Right ventricle myocardium inferior (tissue), 1 donor: ENCODE data around the gene KIF11. TPM values are rescaled to one million over a fixed set of nuclear protein-coding genes. Genes with fewer than 3 reads are reported as not detected.
"Not testable (repeated sequence)": the region's sequence is repeated elsewhere in the genome, so short reads cannot be mapped to it uniquely, and the experiment has no call there.

ENCODE experiments used
- ATAC-seq: fragments of 200-7000 bp; cut with Tn5 transposase; one replicate; pipeline ENCODE4 v1.9.1; 2020; ENCODE audit warnings: mild to moderate bottlenecking, moderate library complexity
- DNase-seq: peaks from one replicate; pipeline ENCODE4 v3.0.0; 2021; ENCODE audit errors: missing footprints
- intact Hi-C: fragments of 100-400 bp; cut with DNase I; formaldehyde crosslinking; loops from one replicate; pipeline ENCODE4 v1.11.0; 2022
- long read RNA-seq: library from polyadenylated mRNA; unstranded; transcript quantifications from one replicate; pipeline ENCODE4 v2.0.0, GENCODE V29; 2021
- total RNA-seq: library from RNA; stranded (reverse); fragmentation: NEBNext Ultra II Directional; extraction: Animal tissue kit (Norgen Biotek cat#: 25700); gene quantifications from one replicate; pipeline ENCODE4 v1.2.1, GENCODE V29; 2021
- donor health status: DM: no; HTN: yes; CAD: no; lungs with severe emphysema.

The KIF11 gene
- total RNA-seq: 1.1 TPM
- long read RNA-seq: 0 reads

DNA sequence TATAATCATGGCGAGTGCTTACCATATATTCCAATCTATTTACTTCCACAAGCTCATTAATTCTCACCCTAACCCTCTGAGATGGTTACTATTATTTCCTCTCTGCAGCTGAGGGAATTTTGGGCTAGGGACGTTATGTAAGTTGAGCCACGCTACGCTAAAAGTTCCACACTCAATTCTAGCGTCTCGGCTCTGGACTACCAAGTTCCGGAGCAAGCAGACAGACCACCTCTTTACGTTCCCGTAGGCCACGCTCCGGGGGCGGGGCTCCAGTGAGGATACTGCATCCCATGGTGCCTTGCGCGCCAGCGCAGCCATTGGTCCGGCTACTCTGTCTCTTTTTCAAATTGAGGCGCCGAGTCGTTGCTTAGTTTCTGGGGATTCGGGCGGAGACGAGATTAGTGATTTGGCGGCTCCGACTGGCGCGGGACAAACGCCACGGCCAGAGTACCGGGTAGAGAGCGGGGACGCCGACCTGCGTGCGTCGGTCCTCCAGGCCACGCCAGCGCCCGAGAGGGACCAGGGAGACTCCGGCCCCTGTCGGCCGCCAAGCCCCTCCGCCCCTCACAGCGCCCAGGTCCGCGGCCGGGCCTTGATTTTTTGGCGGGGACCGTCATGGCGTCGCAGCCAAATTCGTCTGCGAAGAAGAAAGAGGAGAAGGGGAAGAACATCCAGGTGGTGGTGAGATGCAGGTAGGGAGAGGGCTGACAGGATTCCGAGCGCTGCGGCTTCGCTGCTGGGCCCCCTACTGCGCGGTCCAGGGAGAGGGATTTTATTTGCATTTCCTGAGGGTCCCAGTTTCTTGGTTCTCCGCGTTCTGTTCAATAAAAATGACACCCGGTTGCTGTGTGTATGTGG, at the start of gene KIF11:
Gene KIF11, plus strand, starts transcription at position 370 of the 858 bp plus-strand sequence. Its CDS starts 246 bp downstream, at position 616.
- intact Hi-C loops: loop anchor here (5.0 kb wide), 3 partner anchors 99 to 289 kb away; no protein-coding TSS in a partner anchor
- DNase-seq (peak; percentile 100), ATAC-seq (peak; percentile 97)

GRCh38 chr10:92544296-92544695, 48.6 kb upstream of the KIF11 start:
- ATAC-seq (no peak), DNase-seq (no peak)
- intact Hi-C loops: no loop called here

DNA sequence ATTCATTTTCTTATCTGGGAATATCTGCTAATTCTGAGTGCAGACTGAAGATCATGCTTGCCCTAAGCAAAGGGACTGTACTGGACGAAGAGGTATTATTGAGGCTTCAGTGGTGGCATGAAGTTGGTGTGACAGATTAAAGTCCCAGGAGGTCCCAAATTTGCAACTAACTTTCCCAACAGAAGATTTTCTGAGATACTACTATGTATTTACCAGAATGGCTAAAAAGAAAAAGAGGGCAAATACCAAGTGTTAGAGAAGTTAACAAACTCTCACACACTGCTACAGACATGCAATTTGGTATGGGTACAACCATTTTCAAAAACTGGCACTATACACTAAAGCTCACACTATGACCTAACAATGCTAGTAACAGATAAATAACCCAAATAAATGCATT, 47.4 kb upstream of the KIF11 start:
- ATAC-seq: no peak
- no peak for DNase-seq
- intact Hi-C loops: no loop called here

DNA sequence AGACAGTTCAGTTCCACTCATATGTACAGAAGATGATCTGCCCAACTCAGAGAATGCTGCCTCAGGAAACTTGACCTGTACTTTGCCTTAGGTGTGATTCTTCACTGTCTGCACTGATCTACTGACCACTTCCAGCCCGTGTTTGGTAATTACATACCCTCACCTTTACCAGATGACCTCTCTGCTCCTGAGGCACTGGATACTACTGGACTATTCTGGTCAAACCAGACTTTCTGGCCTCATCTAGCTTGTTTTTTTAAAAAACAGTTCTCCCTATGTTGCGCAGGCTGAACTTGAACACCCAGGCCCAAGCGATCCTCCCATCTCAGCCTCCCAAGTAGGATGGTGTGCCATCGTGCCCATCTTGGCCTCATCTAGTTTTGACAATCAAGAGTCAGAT, 45.3 kb upstream of the KIF11 start:
- DNase-seq: no peak
- intact Hi-C loops: no loop called here
- no peak for ATAC-seq

GRCh38 chr10:92550924-92551323, 42.0 kb upstream of the KIF11 start:
- no peak for DNase-seq
- intact Hi-C loops: no loop called here
- ATAC-seq: no peak

DNA sequence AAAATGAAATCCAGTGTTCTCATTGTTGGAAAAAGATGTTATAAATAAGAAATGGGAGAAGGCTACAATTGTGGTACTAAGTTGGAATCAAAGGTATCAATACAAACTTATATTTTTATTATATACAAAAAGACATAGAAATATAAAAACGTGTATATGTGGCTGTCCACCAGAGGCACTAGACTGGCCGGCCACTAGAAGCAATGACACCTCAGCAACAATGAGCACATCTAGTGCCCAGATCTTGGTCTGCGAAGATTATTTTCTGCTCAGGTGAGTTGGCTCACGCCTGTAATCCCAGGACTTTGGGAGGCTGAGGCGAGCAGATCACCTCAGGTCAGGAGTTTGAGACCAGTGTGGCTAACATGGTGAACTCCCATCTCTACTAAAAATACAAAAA, 40.6 kb upstream of the KIF11 start:
- intact Hi-C loops: no loop called here
- ATAC-seq (no peak), DNase-seq (no peak)

DNA sequence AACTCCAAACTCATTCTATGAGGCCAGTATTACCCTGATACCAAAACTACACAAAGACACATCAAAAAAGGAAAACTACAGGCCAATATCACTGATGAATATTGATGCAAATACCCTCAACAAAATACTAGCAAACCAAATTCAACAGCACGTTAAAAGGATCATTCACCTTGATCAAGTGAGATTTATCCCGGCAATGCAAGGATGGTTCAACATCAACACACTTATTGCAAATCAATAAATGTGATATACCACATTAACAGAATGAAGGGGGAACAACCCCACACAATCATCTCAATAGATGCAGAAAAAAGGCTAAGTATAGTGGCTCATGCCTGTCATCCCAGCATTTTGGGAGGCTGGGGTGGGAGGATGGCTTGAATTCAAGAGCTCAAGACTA, 39.0 kb upstream of the KIF11 start:
- DNase-seq: no peak
- intact Hi-C loops: no loop called here
- ATAC-seq: no peak

GRCh38 chr10:92559046-92559445, 33.9 kb upstream of the KIF11 start:
- intact Hi-C loops: no loop called here
- ATAC-seq: no peak

DNA sequence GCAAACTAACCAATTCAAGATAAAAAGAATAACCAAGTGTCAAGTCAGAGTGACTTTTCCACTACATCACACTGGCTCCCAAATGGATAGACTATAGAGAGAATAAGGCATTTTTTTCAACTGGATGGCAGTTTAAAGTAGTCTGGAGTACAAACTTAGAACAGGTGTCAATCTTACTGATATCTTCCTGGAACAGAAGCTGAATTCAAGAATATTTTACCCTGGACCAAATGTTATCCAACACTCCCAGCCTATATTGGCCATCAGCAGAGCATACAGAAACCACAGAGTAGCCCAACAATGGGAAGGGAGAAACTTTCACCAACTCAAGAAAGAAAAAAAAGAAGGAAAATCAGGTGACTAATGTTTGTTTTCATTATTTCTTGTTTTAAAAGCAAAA, 30.5 kb upstream of the KIF11 start:
- intact Hi-C loops: no loop called here
- DNase-seq: no peak
- no peak for ATAC-seq

More at GRCh38 chr10:92559046-92559445, 33.9 kb upstream of the KIF11 start:
- DNase-seq: no peak

DNA sequence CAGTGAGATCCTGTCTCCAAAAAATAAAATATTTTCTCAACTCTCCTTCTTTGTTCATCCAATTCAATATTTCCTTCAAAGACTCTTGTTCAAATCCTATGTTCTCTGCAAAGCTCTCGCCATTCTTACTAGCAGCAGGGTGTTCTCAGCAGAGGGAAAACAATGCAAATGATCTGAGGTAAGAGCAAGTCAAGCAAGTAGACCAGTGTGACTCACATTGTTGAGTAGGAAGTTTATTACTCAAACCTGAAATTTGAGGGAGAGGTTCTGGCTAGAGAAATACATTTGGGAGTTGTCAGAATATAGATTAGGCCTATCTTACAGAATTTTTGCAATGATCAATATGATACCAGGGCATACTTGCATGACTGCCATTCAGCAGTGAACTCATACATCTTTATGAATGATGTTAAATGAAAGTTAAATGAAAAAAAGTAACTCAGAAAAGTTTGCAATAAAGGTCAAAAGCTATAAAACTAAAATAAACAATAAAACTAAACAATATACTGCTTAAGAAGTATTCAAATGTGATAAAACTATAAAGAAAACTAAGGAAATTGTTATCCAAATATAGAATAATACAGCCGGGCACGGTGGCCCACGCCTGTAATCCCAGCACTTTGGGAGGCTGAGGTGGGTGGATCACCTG, 24.9 kb upstream of the KIF11 start:
- ATAC-seq: no peak
- DNase-seq: no peak
- intact Hi-C loops: no loop called here

DNA sequence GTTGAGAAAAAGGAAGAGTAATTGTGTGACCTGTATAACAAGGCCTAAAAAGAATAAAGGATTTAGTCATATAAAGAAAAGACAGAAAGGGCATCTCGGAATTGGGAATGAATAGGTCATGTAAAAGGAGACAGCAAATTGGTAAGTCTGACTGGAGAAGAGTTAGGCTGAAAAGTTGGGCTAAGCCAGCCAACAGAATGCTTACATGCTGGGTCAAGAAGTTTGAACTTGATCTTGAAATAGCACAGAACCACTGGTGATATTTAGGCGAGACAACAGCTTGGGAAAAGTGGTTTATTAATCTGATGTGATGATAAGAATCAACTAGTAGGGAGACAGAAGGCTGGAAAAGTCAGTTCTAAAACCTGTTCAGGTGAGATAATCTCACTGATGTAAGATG, 23.9 kb upstream of the KIF11 start:
- DNase-seq: no peak
- intact Hi-C loops: no loop called here
- ATAC-seq: no peak

- intact Hi-C loops, DNase-seq, ATAC-seq: not testable (repeated sequence)
Observed at GRCh38 chr10:92569663-92570062, 23.3 kb upstream of the KIF11 start.

GRCh38 chr10:92571649-92572048, 21.3 kb upstream of the KIF11 start:
- no peak for ATAC-seq
- DNase-seq: no peak
- intact Hi-C loops: no loop called here

DNA sequence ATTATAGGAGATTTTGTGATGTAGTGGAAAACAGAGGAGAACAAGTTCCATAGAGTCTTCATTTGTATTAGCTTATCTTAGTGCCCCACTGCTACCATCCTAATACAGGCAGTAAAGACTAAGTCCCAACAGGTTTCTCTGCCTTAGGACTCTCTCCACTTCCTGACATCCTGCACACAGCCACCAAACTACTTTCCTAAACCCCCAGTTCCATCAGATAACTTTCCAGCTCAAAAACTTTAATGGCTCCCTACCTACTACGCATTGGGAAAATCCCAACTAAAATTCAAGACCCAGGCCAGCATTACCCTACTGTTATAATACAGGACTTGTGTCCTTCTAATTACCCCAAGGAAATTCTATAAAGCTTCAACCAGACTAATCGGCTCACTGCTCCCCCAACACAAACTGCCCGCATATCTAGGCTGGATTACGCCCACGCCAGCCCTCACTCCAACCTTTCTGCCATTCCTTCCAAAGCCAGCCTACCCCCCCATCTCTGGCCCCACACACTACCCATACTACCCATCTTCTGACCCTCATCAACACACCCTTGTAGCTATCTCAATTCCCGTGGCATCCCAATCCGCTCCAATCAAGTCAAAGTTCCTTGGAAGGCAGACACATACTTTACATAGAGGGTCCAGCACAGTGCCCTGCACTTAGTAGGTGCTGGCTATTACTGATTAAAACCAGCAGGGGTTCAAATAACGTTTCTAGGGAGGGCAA, 20.4 kb upstream of the KIF11 start:
- no peak for DNase-seq
- no peak for ATAC-seq
- intact Hi-C loops: no loop called here

DNA sequence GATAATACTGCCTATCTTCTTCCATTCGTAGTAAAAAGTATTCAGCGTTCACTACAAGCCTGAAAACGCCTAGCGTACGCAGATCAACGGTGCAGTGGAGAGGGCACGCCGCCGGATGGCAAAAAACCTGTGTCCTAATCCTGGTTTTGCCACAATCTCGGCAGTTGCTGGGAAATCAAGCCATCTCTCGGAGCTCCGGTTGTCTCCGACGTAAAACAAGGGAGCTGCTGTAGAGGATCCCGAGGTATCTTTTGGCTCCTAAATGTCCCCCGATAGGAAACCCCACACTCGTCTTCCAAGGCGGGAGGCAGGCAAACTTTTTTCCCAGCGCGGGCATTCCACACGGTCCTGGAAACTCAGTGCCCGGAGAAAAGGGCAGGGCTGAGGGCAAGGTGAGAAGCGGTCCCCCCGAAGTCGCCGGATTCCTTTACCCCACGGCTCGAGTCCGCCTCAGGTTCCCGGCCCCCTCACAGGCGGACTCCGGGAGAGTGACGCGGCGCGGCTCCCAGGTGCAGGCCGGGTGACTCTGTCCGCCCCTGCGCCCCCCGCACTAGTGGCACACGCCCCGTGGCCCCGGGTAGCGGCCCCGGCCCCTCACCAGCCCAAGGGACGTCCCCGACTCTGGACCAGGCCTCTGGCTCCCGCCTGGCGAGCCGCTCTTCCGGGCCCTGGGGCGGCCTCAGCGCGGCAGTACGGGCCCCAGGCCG, 19.7 kb upstream of the KIF11 start:
- intact Hi-C loops: no loop called here
- peak; percentile 44 for ATAC-seq

GRCh38 chr10:92573798-92574547, 19.0 kb upstream of the KIF11 start, which contains the start of gene IDE:
TSS of gene IDE (minus strand) at chr10:92574093. CDS start at chr10:92574019, 74 bp downstream.
- intact Hi-C loops: loop anchor here (1.0 kb wide), 2 partner anchors 17 to 57 kb away; no protein-coding TSS in a partner anchor
- peak; percentile 95 for DNase-seq
- ATAC-seq: peak; percentile 98

More for the DNA sequence above, 19.7 kb upstream of the KIF11 start:
- no peak for DNase-seq

DNA sequence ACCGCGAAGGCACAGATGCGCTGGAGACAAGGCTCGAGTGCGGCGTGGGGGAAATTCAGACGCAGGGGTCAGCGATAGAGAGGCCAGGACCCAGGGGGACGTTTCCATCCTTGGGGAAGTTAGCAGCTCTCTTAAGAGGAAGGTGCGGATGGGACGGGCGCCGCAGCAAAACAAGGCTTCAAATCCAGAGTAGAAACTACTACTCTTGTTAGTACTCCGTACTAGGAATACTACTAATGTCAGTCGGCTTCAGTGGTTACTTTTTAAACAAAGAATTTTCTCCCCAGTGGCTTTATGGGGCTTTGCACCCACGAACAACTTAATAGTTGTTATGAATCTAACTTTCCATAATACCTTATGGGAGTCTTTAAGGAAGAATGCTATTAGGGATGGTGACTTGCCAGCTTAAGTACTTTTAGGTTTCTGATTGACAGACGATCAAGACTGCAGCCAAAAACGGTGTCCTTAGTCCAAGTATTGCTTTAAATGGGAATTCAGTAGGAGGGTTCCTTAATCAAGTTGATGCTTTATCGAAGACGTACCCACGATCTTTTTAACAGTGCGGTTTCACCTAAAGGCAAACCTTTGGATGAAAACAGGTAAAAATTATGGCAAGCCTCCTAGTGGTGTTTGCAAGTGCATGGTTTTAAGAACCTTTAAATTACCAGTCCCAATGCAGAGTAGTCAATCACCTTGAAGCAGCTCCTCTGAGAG, 18.2 kb upstream of the KIF11 start:
- DNase-seq (no peak), ATAC-seq (no peak)
- intact Hi-C loops: loop anchor here (1.0 kb wide), 2 partner anchors 17 to 57 kb away; no protein-coding TSS in a partner anchor
